Measurements from ENCODE around the gene LEMD2.

The LEMD2 gene

DNA sequence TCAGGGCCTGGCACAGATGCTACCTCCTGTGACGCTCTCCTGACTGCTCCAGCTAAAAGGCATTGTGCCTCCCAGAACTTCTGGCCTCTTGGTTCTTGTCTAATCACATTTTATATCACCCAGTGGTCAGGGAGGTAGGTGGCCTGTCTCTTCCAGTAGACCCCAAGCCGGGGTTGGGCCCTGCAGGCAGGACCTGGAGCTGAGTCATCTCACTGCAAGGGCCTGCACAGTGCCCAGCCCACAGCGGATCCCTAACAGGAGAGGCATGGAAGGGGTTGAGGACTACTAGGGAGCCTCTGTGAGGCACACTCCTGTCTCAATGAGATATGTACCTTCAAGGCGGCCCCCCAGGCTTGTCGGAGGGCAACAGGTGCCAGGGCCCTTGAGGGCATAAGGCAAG lies 6.4 kb downstream of the LEMD2 start:
- TF ChIP-seq, protein P1, sequence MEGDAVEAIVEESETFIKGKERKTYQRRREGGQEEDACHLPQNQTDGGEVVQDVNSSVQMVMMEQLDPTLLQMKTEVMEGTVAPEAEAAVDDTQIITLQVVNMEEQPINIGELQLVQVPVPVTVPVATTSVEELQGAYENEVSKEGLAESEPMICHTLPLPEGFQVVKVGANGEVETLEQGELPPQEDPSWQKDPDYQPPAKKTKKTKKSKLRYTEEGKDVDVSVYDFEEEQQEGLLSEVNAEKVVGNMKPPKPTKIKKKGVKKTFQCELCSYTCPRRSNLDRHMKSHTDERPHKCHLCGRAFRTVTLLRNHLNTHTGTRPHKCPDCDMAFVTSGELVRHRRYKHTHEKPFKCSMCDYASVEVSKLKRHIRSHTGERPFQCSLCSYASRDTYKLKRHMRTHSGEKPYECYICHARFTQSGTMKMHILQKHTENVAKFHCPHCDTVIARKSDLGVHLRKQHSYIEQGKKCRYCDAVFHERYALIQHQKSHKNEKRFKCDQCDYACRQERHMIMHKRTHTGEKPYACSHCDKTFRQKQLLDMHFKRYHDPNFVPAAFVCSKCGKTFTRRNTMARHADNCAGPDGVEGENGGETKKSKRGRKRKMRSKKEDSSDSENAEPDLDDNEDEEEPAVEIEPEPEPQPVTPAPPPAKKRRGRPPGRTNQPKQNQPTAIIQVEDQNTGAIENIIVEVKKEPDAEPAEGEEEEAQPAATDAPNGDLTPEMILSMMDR (IDR thresholded peaks at IDR 0.05; ENCODE audit: borderline replicate concordance, control extremely low read depth, extremely low read depth, insufficient read depth, missing control alignments): no peak
- DNase-seq (ENCODE audit: low spot score): no peak
- in situ Hi-C loops (cut with MboI; ENCODE audit: low sequenced_read_pairs, unreplicated experiment): no loop called here

DNA sequence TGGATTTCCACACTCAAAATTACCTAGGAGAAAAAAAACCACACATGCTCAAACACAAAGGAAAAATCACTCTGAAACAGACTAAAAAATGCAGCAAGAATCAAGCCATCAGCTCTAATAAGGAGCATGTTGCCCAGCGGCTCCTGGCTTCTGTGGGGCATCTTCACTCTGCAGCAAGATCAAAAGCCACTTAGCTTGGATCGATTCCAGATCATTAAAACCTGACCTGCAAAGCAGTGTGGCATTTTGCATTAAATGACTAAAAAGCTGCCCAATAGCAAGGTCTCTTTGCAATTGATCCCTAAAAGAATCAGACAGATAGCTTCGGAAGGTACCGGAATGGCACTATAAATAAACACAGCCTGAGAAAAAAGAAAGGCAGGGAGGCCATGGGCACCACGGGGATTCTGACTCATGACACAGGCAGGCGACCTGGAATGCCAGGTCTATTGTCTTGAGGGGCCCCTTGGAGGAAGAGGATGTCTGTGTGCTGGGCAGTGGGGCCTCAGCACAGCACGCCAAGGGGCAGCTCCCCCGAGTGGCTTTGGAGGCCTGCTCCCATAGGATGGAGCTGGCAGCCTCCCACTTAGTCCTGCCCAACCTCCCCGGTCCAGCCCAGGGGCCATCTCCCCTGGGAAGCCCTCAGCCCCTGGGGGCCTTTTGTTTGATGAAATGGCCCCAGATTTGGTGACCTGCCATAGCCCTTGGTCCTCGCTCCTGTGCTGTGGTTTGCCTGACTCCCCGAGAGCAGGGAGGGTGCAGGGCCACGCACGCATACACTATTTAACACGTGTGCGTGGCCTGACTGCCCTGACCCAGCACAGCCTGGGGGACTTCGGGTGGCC lies 7.6 kb downstream of the LEMD2 start:
- no peak for DNase-seq (ENCODE audit: low spot score)
- TF ChIP-seq, protein P1 (IDR thresholded peaks at IDR 0.05; ENCODE audit: borderline replicate concordance, control extremely low read depth, extremely low read depth, insufficient read depth, missing control alignments): no peak
- in situ Hi-C loops (cut with MboI; ENCODE audit: low sequenced_read_pairs, unreplicated experiment): no loop called here

DNA sequence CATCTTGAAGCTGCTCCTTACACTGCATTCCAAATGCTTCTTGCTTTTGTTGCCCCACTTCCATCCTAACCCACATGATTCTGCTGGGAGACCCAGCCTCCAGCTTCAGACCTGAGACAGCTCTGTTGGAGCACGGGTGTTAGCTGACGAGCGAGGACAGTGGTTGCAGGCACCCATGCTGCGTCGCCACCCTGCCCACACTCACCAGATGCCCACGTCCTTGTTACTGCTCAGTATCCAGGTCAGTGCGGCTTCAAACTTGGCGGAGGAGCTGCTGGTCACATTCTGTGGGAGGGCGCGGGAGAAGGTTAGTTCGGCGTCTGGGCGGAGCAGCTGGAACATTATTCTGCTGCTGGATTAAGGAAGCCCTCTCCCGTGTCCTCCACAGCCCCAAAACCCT lies 9.0 kb downstream of the LEMD2 start:
- TF ChIP-seq, protein P1 (IDR thresholded peaks at IDR 0.05; ENCODE audit: borderline replicate concordance, control extremely low read depth, extremely low read depth, insufficient read depth, missing control alignments): no peak
- no peak for DNase-seq (ENCODE audit: low spot score)
- in situ Hi-C loops (cut with MboI; ENCODE audit: low sequenced_read_pairs, unreplicated experiment): no loop called here

DNA sequence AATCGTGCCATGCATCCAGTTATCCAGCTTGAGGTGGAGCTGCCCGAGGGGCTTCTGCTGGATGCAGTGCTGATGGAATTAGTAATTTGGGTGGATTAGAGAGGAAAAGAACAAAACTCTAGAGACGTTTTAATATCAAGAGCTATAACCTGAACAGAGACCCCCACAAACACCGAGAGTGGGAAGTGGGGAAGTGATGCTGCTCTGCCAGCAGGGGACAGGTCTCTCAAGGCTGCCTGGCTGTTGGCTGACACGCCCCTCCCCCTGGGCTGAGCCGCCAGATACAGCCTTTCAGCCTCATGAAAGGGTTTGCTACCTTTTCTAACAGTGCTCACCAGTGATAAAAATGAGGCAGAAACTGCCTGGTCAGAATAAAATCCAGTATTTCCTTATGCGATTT lies 9.6 kb downstream of the LEMD2 start:
- in situ Hi-C loops (cut with MboI; ENCODE audit: low sequenced_read_pairs, unreplicated experiment): no loop called here
- DNase-seq (ENCODE audit: low spot score): no peak
- TF ChIP-seq, protein P1 (IDR thresholded peaks at IDR 0.05; ENCODE audit: borderline replicate concordance, control extremely low read depth, extremely low read depth, insufficient read depth, missing control alignments): no peak

DNA sequence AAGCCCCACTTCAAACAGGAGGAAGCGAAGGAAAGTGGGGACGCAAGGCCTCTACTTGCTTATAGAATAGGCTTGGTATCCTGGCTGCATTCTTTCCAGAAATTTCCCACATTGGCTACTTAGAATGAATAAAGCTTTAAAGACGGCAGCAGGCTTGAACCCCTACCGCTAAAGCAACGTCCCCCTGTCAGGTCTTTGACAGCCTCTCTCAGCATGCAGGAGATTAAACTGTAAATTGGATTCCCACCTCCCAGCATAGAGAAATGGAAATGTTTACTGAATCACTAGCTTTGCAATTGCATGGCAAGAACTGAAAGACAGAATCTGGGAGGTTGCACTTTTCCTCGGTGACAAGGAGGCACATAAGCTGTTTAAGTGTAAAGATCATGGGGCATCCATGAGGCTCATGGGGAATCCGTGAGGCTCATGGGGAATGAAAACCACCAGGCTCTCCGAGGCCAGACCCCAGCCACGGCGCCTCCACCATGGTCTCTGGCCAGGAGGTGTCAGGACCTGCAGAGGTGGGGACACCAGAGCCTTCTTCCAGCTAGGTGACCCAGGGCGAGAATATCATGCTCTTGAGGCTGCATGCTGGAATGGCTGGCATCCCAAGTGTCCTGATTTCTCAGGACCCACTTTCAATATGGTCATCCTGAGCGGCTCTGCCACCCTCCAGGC lies 10.3 kb downstream of the LEMD2 start:
- in situ Hi-C loops (cut with MboI; ENCODE audit: low sequenced_read_pairs, unreplicated experiment): no loop called here
- TF ChIP-seq, protein P1 (IDR thresholded peaks at IDR 0.05; ENCODE audit: borderline replicate concordance, control extremely low read depth, extremely low read depth, insufficient read depth, missing control alignments): no peak

DNA sequence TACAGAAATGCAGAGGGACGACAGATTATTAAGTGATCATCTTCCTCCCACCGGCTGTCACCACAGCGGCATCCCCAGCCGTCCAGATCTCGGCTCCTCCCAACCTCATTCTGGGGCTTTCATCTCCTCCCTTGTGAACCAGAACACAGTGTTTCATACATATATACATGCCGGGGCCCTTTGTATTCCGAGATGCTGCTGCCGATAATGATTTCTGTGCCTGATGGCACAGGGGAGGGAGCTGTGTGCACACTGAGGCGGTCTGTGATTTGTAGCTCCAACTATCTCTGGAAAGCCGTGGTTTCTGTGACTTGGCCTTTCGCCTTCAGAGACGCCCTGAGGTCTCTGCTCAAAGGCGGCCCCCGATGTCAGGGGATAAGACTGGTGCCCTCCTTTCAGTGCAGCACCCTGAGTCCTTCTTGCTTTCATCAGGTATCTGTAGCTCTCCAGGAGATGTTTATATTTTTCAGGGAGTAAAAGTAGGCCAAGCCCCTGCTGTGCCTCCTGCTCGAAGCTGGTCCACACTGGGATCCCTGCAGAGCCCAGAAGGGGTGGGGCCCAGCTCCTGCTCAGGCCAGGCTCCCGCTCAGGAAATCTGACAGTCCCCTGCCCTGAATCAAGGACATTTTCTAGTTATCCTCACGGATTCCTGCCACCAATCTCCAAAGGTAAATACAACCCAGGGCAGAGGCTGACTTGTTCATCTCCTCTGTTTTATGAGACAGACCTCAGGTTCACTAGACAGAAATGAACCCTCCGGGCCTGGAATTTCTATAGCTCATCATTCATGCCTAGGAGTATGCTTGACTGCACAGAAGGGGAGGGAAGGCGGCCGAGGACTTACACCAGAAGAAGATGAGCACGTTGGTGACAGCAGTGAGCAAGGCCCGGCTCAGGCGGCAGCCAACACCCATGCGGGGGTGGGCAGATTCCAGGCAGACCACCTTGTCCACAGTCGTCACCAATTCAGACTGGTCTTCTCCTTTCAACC lies 11.2 kb downstream of the LEMD2 start:
- no peak for DNase-seq (ENCODE audit: low spot score)
- TF ChIP-seq, protein P1 (IDR thresholded peaks at IDR 0.05; ENCODE audit: borderline replicate concordance, control extremely low read depth, extremely low read depth, insufficient read depth, missing control alignments): no peak
- in situ Hi-C loops (cut with MboI; ENCODE audit: low sequenced_read_pairs, unreplicated experiment): no loop called here

More for the DNA sequence above, 10.3 kb downstream of the LEMD2 start:
- no peak for DNase-seq (ENCODE audit: low spot score)

Data from GM13976 (cell line).